Smooth muscle cell (in vitro differentiated cells): Measurements from ENCODE around the gene ATP5ME. TPM values are rescaled to one million over a fixed set of nuclear protein-coding genes. Genes with fewer than 3 reads are reported as not detected.

Source experiments
- DNase-seq: peaks from one replicate; lab custom pipeline; 2025; ENCODE audit not compliant: unreplicated experiment; lab: John Stamatoyannopoulos, UW
- H2AFZ ChIP-seq: fragments of 200-600 bp; sonication (generic); 2 replicates; pipeline ENCODE4 v1.6.0; 2016; ENCODE audit warnings: antibody characterized with exemption, low read depth, mild to moderate bottlenecking
- H3F3A ChIP-seq: fragments of 200-600 bp; sonication (generic); 2 replicates; pipeline ENCODE4 v1.6.0; 2017; ENCODE audit warnings: antibody characterized with exemption, low read depth
- H3K27ac ChIP-seq: fragments of 200-600 bp; sonication (generic); 2 replicates; pipeline ENCODE4 v1.5.1; 2016; ENCODE audit warnings: low read depth, mild to moderate bottlenecking
- H3K27me3 ChIP-seq: fragments of 200-600 bp; sonication (generic); 2 replicates; pipeline ENCODE4 v1.6.1; 2016; ENCODE audit warnings: low read depth, mild to moderate bottlenecking
- H3K36me3 ChIP-seq: fragments of 200-600 bp; sonication (generic); 2 replicates; pipeline ENCODE4 v1.5.1; 2016; ENCODE audit warnings: low read depth
- H3K4me1 ChIP-seq: fragments of 200-600 bp; sonication (generic); 2 replicates; pipeline ENCODE4 v1.5.1; 2016; ENCODE audit warnings: low read depth
- H3K4me2 ChIP-seq: fragments of 200-600 bp; sonication (generic); 2 replicates; pipeline ENCODE4 v1.6.0; 2016; ENCODE audit warnings: mild to moderate bottlenecking
- H3K4me3 ChIP-seq: fragments of 200-600 bp; sonication (generic); 2 replicates; pipeline ENCODE4 v1.5.1; 2016; ENCODE audit warnings: mild to moderate bottlenecking
- H3K79me2 ChIP-seq: fragments of 200-600 bp; sonication (generic); 2 replicates; pipeline ENCODE4 v1.6.0; 2016; ENCODE audit warnings: low read depth, mild to moderate bottlenecking
- H3K9ac ChIP-seq: fragments of 200-600 bp; sonication (generic); 2 replicates; pipeline ENCODE4 v1.6.0; 2016; ENCODE audit warnings: low read depth
- H3K9me3 ChIP-seq: fragments of 200-600 bp; sonication (generic); replicated peaks from 2 replicates; pipeline ENCODE4 v1.5.1; 2016; ENCODE audit warnings: low read depth
- H4K20me1 ChIP-seq: fragments of 200-600 bp; sonication (generic); 2 replicates; pipeline ENCODE4 v1.6.0; 2016; ENCODE audit warnings: low read depth
- CTCF ChIP-seq: fragments of 200-600 bp; sonication (generic); IDR thresholded peaks from 2 replicates; pipeline ENCODE4 v1.5.1; 2017; ENCODE audit warnings: borderline replicate concordance, mild to moderate bottlenecking, antibody characterized with exemption; ENCODE audit not compliant: insufficient read depth, poor library complexity, severe bottlenecking
- WGBS: methylation state at CpG from one replicate; pipeline ENCODE4 v1.1.7; 2016; ENCODE audit warnings: low lambda C conversion rate; 5-methylcytosine and 5-hydroxymethylcytosine counted together
- polyA plus RNA-seq: library from polyadenylated mRNA; unstranded; fragments of >200 nt; fragmentation: Nextera tagmentation; extraction: Ambion mirVana; gene quantifications from 2 replicates; pipeline ENCODE4 v1.2.1, GENCODE V29; 2016
- total RNA-seq: library from RNA; depleted of rRNA; stranded (reverse); fragments of >200 nt; gene quantifications from 2 replicates; pipeline ENCODE4 v1.2.3, GENCODE V29; 2014

ATP5ME gene
- total and polyA plus RNA-seq, 2 experiments from 2014 or later, result 95.4 to 699 TPM

- Histone ChIP-seq H3K27ac (no peak overlapping the region), H3K4me1 (peaks cover 6% of the 10 kb centered on the region), H3K36me3 (no peaks in the 10 kb centered on the region), H3K79me2 (peaks cover 8% of the 10 kb centered on the region), H3K9me3 (no peaks in the 10 kb centered on the region), H3K4me2 (no peak overlapping the region), H3K27me3 (no peaks in the 10 kb centered on the region), H3K4me3 (no peak overlapping the region), H3F3A (peaks cover 12% of the 10 kb centered on the region), H3K9ac (no peak overlapping the region), H4K20me1 (no peaks in the 10 kb centered on the region), H2AFZ (no peak overlapping the region)
- DNase-seq, result no peak
- WGBS, result 55% methylated on average over 16 of the region's 19 CpGs
- peak; percentile 66 for TF ChIP-seq CTCF
These were observed 10.0 kb upstream of the ATP5ME start for GRCh38 chr4:683982-684622.

GRCh38 chr4:683247-683897 lies 9.3 kb upstream of the ATP5ME start:
- no peaks in the 10 kb centered on the region for H4K20me1 ChIP-seq
- no peaks in the 10 kb centered on the region for H3K9me3 ChIP-seq
- no peak overlapping the region for H3K27ac ChIP-seq
- no peaks in the 10 kb centered on the region for H3K36me3 ChIP-seq
- no peak for DNase-seq
- no peak overlapping the region for H3K4me3 ChIP-seq
- 88% methylated on average over 24 of the region's 25 CpGs for WGBS
- peaks cover 8% of the 10 kb centered on the region for H3K79me2 ChIP-seq
- H3K4me2 ChIP-seq, result no peak overlapping the region
- H3F3A ChIP-seq, result peaks cover 10% of the 10 kb centered on the region
- no peaks in the 10 kb centered on the region for H3K27me3 ChIP-seq
- TF ChIP-seq CTCF, result no peak
- no peak overlapping the region for H2AFZ ChIP-seq
- peaks cover 5% of the 10 kb centered on the region for H3K4me1 ChIP-seq
- no peak overlapping the region for H3K9ac ChIP-seq

GRCh38 chr4:682490-683172 lies 8.6 kb upstream of the ATP5ME start:
- TF ChIP-seq CTCF, result no peak
- Histone ChIP-seq H3K79me2 (peaks cover 8% of the 10 kb centered on the region), H3K36me3 (no peaks in the 10 kb centered on the region), H3K4me2 (no peak overlapping the region), H3K27ac (no peak overlapping the region), H2AFZ (no peak overlapping the region), H3K4me3 (no peak overlapping the region), H3K9me3 (no peaks in the 10 kb centered on the region), H3K9ac (no peak overlapping the region), H3F3A (peaks cover 2% of the 10 kb centered on the region), H3K4me1 (peaks cover 5% of the 10 kb centered on the region), H3K27me3 (no peaks in the 10 kb centered on the region), H4K20me1 (no peaks in the 10 kb centered on the region)
- DNase-seq, result no peak
- 95% methylated on average over 22 of the region's 23 CpGs for WGBS
